Body of pancreas (tissue), 4 donors: ENCODE measurements around the gene LOXL4. TPM values are rescaled to one million over a fixed set of nuclear protein-coding genes. Genes with fewer than 3 reads are reported as not detected.

ENCODE experiments used
- ATAC-seq: fragments of 150-250 bp; one replicate; pipeline ENCODE4 v1.9.1; 2016
- DNase-seq, 4 donors: peaks; one replicate each; pipeline ENCODE4 v3.0.0-alpha.2; 2019
- H3K27ac ChIP-seq, 4 donors: fragments of 200-600 bp; sonication (generic); 1 replicate in 3 of 4; 2 replicates in 1 of 4; pipeline versions ENCODE4 v1.5.1 to v1.6.1; 2016 to 2019; ENCODE audit warnings: mild to moderate bottlenecking in 1 of 4, mixed read lengths in 1 of 4, moderate library complexity in 1 of 4
- H3K27me3 ChIP-seq, 2 donors: fragments of 200-600 bp; sonication (generic); one replicate each; pipeline ENCODE4 v1.6.0; 2016; ENCODE audit warnings: mild to moderate bottlenecking in 1 of 2
- H3K36me3 ChIP-seq, 2 donors: fragments of 200-600 bp; sonication (generic); replicated peaks in 1 of 2; 2 replicates each; pipeline ENCODE4 v1.5.1; 2016; ENCODE audit warnings: low read depth in 2 of 2; ENCODE audit not compliant: insufficient read depth in 1 of 2
- H3K4me1 ChIP-seq: fragments of 200-600 bp; sonication (generic); one replicate; pipeline ENCODE4 v1.6.0; 2016
- H3K4me3 ChIP-seq, 2 donors: fragments of 200-600 bp; sonication (generic); 1 replicate in 1 of 2; 2 replicates in 1 of 2; pipeline ENCODE4 v1.5.1; 2016 to 2019
- H3K9me3 ChIP-seq, 3 donors: fragments of 200-600 bp; sonication (generic); 1 replicate in 2 of 3; 2 replicates in 1 of 3; pipeline ENCODE4 v1.5.1; 2016
- POLR2A ChIP-seq, 3 donors: fragments of 450-650 bp; IDR thresholded peaks; one replicate each; pipeline ENCODE4 v1.6.1; 2016; ENCODE audit warnings: antibody characterized with exemption in 3 of 3, mild to moderate bottlenecking in 2 of 3
- WGBS, 2 donors: methylation state at CpG; one replicate each; pipeline ENCODE4 v1.1.5; 2017; 5-methylcytosine and 5-hydroxymethylcytosine counted together
- intact Hi-C: fragments of 100-400 bp; cut with DNase I; formaldehyde crosslinking; loops from one replicate; pipeline ENCODE4 v1.15.1; 2023
- total RNA-seq, 2 donors: library from RNA; depleted of rRNA; stranded (reverse); fragments of >200 nt; gene quantifications; one replicate each; pipeline ENCODE4 v1.1.0, GENCODE V29; 2016
- TF ChIP-seq, protein P1 (sequence below), 7 experiments: fragments of 450-650 bp in 4 of 7; fragments of 200-600 bp in 3 of 7; sonication (generic) in 3 of 7; IDR thresholded peaks; one replicate each; pipeline ENCODE4 v1.5.1; 2016 to 2019; ENCODE audit warnings: antibody characterized with exemption in 7 of 7

Gene LOXL4
- total RNA-seq, 2 donors from 2014 or later, result 8.9 to 10.6 TPM

GRCh38 chr10:98217801-98218200 lies 50.2 kb downstream of the LOXL4 start:
- Histone ChIP-seq H3K27ac (no peak overlapping the region), H3K36me3 (no peaks in the 10 kb centered on the region), H3K4me3 (no peak overlapping the region), H3K27me3 (no peaks in the 10 kb centered on the region), H3K9me3 (peaks cover 0 to 5% (median 0%) of the 10 kb centered on the region in 3 donors), H3K4me1 (peaks cover 8% of the 10 kb centered on the region)
- 67 to 87% methylated on average over 1 of the region's 1 CpG for WGBS, 2 donors
- intact Hi-C loops, result no loop called here
- ATAC-seq (no peak), DNase-seq (no peak)
- no peak for TF ChIP-seq POLR2A (IDR thresholded peaks at IDR 0.05)
- TF ChIP-seq, protein P1, sequence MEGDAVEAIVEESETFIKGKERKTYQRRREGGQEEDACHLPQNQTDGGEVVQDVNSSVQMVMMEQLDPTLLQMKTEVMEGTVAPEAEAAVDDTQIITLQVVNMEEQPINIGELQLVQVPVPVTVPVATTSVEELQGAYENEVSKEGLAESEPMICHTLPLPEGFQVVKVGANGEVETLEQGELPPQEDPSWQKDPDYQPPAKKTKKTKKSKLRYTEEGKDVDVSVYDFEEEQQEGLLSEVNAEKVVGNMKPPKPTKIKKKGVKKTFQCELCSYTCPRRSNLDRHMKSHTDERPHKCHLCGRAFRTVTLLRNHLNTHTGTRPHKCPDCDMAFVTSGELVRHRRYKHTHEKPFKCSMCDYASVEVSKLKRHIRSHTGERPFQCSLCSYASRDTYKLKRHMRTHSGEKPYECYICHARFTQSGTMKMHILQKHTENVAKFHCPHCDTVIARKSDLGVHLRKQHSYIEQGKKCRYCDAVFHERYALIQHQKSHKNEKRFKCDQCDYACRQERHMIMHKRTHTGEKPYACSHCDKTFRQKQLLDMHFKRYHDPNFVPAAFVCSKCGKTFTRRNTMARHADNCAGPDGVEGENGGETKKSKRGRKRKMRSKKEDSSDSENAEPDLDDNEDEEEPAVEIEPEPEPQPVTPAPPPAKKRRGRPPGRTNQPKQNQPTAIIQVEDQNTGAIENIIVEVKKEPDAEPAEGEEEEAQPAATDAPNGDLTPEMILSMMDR (IDR thresholded peaks at IDR 0.05), result no peak

DNA sequence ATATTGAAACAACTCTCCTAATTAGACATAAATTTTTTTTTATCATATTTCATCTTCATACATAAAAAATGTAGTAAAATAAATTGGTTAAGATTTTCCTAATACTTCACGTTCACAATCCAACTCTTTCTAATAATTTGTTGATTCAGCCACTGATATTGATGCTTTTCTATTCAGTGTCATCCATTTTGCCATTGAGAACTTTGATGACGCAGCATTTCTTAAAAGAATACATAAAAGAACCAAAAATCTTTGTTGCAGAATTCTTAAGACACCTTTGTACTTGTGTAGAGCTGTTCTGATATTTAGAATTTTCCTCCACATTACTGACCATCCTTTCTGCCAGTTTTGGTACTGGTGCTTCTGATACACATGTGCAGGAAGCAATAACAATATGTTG lies 52.6 kb downstream of the LOXL4 start:
- Histone ChIP-seq H3K9me3 (peaks cover 0 to 5% (median 0%) of the 10 kb centered on the region in 3 donors), H3K4me1 (peaks cover 14% of the 10 kb centered on the region), H3K4me3 (no peak overlapping the region), H3K27me3 (no peaks in the 10 kb centered on the region), H3K36me3 (no peaks in the 10 kb centered on the region), H3K27ac (no peak overlapping the region)
- intact Hi-C loops, result no loop called here
- 92 to 97% methylated on average over 2 of the region's 2 CpGs for WGBS, 2 donors
- DNase-seq (no peak), ATAC-seq (no peak)
- TF ChIP-seq, protein P1 (IDR thresholded peaks at IDR 0.05), result no peak
- no peak for TF ChIP-seq POLR2A (IDR thresholded peaks at IDR 0.05)

DNA sequence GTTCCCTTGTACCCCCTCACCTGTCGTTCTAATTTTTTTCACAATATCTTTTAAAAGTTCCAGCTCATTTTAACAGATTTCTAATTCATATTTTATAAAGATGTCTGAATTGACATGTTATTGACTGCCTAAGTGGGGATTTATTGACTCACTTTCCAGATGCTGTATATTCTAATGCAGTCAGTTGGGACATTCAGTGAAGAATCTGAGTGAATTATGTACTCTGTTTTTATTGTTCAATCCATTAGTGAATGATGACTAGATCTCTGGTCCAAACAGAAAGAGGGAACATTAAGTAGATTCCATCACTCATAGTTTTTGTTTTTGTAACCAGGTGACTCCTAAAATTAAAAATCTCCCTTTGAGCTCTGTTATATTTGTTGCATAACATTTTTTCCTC lies 54.3 kb downstream of the LOXL4 start:
- Histone ChIP-seq H3K27ac (no peak overlapping the region), H3K27me3 (no peaks in the 10 kb centered on the region), H3K36me3 (peaks cover 0 to 6% of the 10 kb centered on the region in 2 donors), H3K9me3 (no peaks in the 10 kb centered on the region), H3K4me3 (no peak overlapping the region), H3K4me1 (peaks cover 14% of the 10 kb centered on the region)
- intact Hi-C loops, result no loop called here
- 95 to 97% methylated on average over 1 of the region's 1 CpG for WGBS, 2 donors
- DNase-seq (no peak), ATAC-seq (no peak)
- no peak for TF ChIP-seq POLR2A (IDR thresholded peaks at IDR 0.05)
- TF ChIP-seq, protein P1 (IDR thresholded peaks at IDR 0.05), result no peak

DNA sequence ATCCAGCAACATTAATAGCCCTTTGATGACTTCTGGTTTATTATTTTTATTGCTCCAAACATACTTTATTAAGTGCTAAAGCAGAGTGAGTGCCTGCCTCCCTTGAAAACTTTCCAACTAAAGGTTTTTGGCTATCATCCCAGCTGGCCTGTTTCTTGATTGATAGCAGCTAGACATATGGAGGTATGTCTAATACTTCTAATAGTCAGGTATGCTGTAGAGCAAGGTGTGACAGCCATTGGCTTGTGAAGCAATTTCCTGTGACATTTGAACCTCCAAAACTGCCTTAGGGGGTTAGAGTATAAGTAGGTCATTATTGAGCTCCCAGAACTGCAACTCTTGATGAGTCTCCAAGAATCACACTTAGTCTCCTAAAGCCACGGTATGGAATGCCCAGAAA lies 55.8 kb downstream of the LOXL4 start:
- Histone ChIP-seq H3K27me3 (no peaks in the 10 kb centered on the region), H3K27ac (no peak overlapping the region), H3K9me3 (no peaks in the 10 kb centered on the region), H3K4me1 (peaks cover 14% of the 10 kb centered on the region), H3K36me3 (peaks cover 0 to 6% of the 10 kb centered on the region in 2 donors), H3K4me3 (no peak overlapping the region)
- WGBS, 2 donors, result 54 to 69% methylated on average over 1 of the region's 1 CpG
- intact Hi-C loops, result no loop called here
- DNase-seq, result peak in 1 of 4 donors; percentile 23
- ATAC-seq, result no peak
- no peak for TF ChIP-seq POLR2A (IDR thresholded peaks at IDR 0.05)
- TF ChIP-seq, protein P1 (IDR thresholded peaks at IDR 0.05), result no peak

DNA sequence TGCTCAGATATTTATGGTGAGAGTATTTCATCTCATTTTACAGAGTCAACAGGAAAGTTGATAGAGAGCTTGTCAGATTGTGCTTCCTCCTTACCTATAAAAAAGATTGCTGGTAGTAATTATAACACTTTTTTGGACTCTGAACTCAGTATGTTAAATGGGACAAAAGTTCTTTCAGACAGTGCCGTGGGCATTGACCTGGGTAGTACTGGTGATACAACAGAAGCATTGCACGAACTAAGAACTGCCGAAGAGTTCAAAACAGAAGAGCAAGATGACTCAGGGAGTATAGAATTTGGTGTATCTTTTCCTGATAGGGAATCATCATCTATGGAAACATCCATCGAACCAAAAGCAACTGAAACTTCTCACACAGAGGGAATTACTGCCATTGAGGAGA lies 58.6 kb downstream of the LOXL4 start:
- Histone ChIP-seq H3K4me3 (no peak overlapping the region), H3K36me3 (peaks cover 0 to 6% of the 10 kb centered on the region in 2 donors), H3K27ac (no peak overlapping the region), H3K9me3 (no peaks in the 10 kb centered on the region), H3K27me3 (no peaks in the 10 kb centered on the region), H3K4me1 (peaks cover 8% of the 10 kb centered on the region)
- intact Hi-C loops, result no loop called here
- DNase-seq (no peak), ATAC-seq (no peak)
- WGBS, 2 donors, result 96 to 99% methylated on average over 4 of the region's 4 CpGs
- no peak for TF ChIP-seq POLR2A (IDR thresholded peaks at IDR 0.05)
- TF ChIP-seq, protein P1 (IDR thresholded peaks at IDR 0.05), result no peak
